CD14-positive monocyte (primary cell): Measurements from ENCODE around the gene PRM2. TPM values are rescaled to one million over a fixed set of nuclear protein-coding genes. Genes with fewer than 3 reads are reported as not detected.
A peak's percentile ranks its signal among the peaks of the same experiment; 100 is the strongest.

Source experiments
- DNase-seq, 3 donors: peaks; one replicate each; pipeline ENCODE4 v3.0.0-alpha.2; 2011 to 2022
- H2AFZ ChIP-seq: 2 replicates; pipeline ENCODE4 v1.6.0; 2012; ENCODE audit warnings: mild to moderate bottlenecking, low read depth, low read length, inconsistent platforms; ENCODE audit not compliant: insufficient read depth, poor library complexity, severe bottlenecking
- H3K27ac ChIP-seq, 2 donors: 1 replicate in 1 of 2; 2 replicates in 1 of 2; pipeline ENCODE4 v1.5.1; 2012 to 2013; ENCODE audit warnings: low read length in 2 of 2, control low read depth in 1 of 2, inconsistent platforms in 1 of 2, low read depth in 1 of 2, mild to moderate bottlenecking in 1 of 2
- H3K27me3 ChIP-seq, 2 donors: one replicate each; pipeline versions ENCODE4 v1.6.0 to v1.6.1; 2011 to 2013; ENCODE audit warnings: low read length in 2 of 2; ENCODE audit not compliant: control insufficient read depth in 2 of 2, insufficient read depth in 2 of 2
- H3K36me3 ChIP-seq, 2 donors: replicated peaks in 1 of 2; 1 replicate in 1 of 2; 2 replicates in 1 of 2; pipeline versions ENCODE4 v1.5.1 to v1.6.1; 2012 to 2013; ENCODE audit warnings: low read length in 2 of 2, control low read depth in 1 of 2, inconsistent platforms in 1 of 2, mild to moderate bottlenecking in 1 of 2; ENCODE audit not compliant: insufficient read depth in 2 of 2, control insufficient read depth in 1 of 2
- H3K4me1 ChIP-seq, 2 donors: 1 replicate in 1 of 2; 2 replicates in 1 of 2; pipeline versions ENCODE4 v1.5.1 to v1.6.1; 2012 to 2013; ENCODE audit warnings: low read length in 2 of 2, control low read depth in 1 of 2, inconsistent platforms in 1 of 2, mild to moderate bottlenecking in 1 of 2, moderate library complexity in 1 of 2; ENCODE audit not compliant: insufficient read depth in 2 of 2, control insufficient read depth in 1 of 2
- H3K4me2 ChIP-seq: replicated peaks from 2 replicates; pipeline ENCODE3; 2012; ENCODE audit warnings: low read length, moderate library complexity, mild to moderate bottlenecking; ENCODE audit not compliant: poor library complexity, severe bottlenecking; ENCODE audit errors: extremely low read depth
- H3K4me3 ChIP-seq, 3 experiments: fragments of 200-600 bp in 1 of 3; sonication (generic) in 1 of 3; replicated peaks in 1 of 3; 1 replicate in 2 of 3; 2 replicates in 1 of 3; pipeline ENCODE4 v1.5.1; 2011 to 2013; ENCODE audit warnings: low read length in 3 of 3, mild to moderate bottlenecking in 3 of 3, control low read depth in 2 of 3, low read depth in 2 of 3, inconsistent platforms in 1 of 3, moderate library complexity in 1 of 3
- H3K79me2 ChIP-seq: 2 replicates; pipeline ENCODE4 v1.6.0; 2012; ENCODE audit warnings: mild to moderate bottlenecking, control low read depth, inconsistent platforms, low read length, moderate library complexity; ENCODE audit not compliant: insufficient read depth
- H3K9ac ChIP-seq: 2 replicates; pipeline ENCODE4 v1.6.0; 2017; ENCODE audit warnings: low read length, mild to moderate bottlenecking; ENCODE audit not compliant: insufficient read depth, poor library complexity, severe bottlenecking
- H3K9me3 ChIP-seq, 2 donors: replicated peaks in 1 of 2; 1 replicate in 1 of 2; 2 replicates in 1 of 2; pipeline versions ENCODE4 v1.5.1 to v1.6.1; 2012 to 2013; ENCODE audit warnings: low read length in 2 of 2, control low read depth in 1 of 2; ENCODE audit not compliant: control insufficient read depth in 1 of 2, insufficient read depth in 1 of 2
- H4K20me1 ChIP-seq: 2 replicates; pipeline ENCODE4 v1.6.0; 2012; ENCODE audit warnings: mild to moderate bottlenecking, low read length, control low read depth, moderate library complexity; ENCODE audit not compliant: insufficient read depth
- H3K27ac Mint-ChIP-seq, 7 donors: one replicate each; pipeline ENCODE4 v1.8.0; 2020; ENCODE audit warnings: mild to moderate bottlenecking in 7 of 7, mixed read lengths in 7 of 7, moderate library complexity in 6 of 7, inconsistent platforms in 2 of 7
- H3K27me3 Mint-ChIP-seq, 3 donors: one replicate each; pipeline ENCODE4 v1.8.0; 2021 to 2022; ENCODE audit warnings: low read depth in 3 of 3, mild to moderate bottlenecking in 3 of 3, mixed read lengths in 3 of 3, moderate library complexity in 3 of 3, inconsistent platforms in 1 of 3
- H3K36me3 Mint-ChIP-seq, 2 donors: one replicate each; pipeline ENCODE4 v1.8.0; 2020; ENCODE audit warnings: mixed read lengths in 2 of 2, inconsistent platforms in 1 of 2, mild to moderate bottlenecking in 1 of 2
- H3K4me1 Mint-ChIP-seq: one replicate; pipeline ENCODE4 v1.8.0; 2020; ENCODE audit warnings: mild to moderate bottlenecking, mixed read lengths
- H3K4me3 Mint-ChIP-seq, 2 donors: one replicate each; pipeline ENCODE4 v1.8.0; 2020; ENCODE audit warnings: mild to moderate bottlenecking in 2 of 2, mixed read lengths in 2 of 2, moderate library complexity in 1 of 2
- H3K9me3 Mint-ChIP-seq, 7 donors: one replicate each; pipeline ENCODE4 v1.8.0; 2020 to 2022; ENCODE audit warnings: mixed read lengths in 7 of 7, mild to moderate bottlenecking in 6 of 7, moderate library complexity in 6 of 7, inconsistent platforms in 2 of 7
- WGBS: methylation state at CpG from one replicate; pipeline ENCODE4 v1.1.5; 2013; ENCODE audit warnings: missing lambda C conversion rate; ENCODE audit not compliant: insufficient coverage; 5-methylcytosine and 5-hydroxymethylcytosine counted together
- intact Hi-C, 2 donors: fragments of 100-400 bp; cut with micrococcal nuclease; formaldehyde crosslinking; loops; one replicate each; pipeline versions ENCODE4 v1.15.0 to v1.15.1; 2023
- polyA plus RNA-seq, 3 donors: library from polyadenylated mRNA; depleted of rRNA in 1 of 3; unstranded in 2 of 3; stranded (reverse) in 1 of 3; fragments of 300-500 nt in 2 of 3; fragments of >200 nt in 1 of 3; fragmentation: Illumina TruSeq in 2 of 3; gene quantifications; 1 replicate in 2 of 3; 2 replicates in 1 of 3; pipeline ENCODE4 v1.2.3, GENCODE V29; 2012 to 2021
- TF ChIP-seq, protein P1 (sequence below): fragments of 200-600 bp; IDR thresholded peaks from one replicate; pipeline ENCODE4 v1.8.0; 2022; ENCODE audit warnings: antibody characterized with exemption, mild to moderate bottlenecking

Gene PRM2
- polyA plus RNA-seq, 3 donors = not detected

DNA sequence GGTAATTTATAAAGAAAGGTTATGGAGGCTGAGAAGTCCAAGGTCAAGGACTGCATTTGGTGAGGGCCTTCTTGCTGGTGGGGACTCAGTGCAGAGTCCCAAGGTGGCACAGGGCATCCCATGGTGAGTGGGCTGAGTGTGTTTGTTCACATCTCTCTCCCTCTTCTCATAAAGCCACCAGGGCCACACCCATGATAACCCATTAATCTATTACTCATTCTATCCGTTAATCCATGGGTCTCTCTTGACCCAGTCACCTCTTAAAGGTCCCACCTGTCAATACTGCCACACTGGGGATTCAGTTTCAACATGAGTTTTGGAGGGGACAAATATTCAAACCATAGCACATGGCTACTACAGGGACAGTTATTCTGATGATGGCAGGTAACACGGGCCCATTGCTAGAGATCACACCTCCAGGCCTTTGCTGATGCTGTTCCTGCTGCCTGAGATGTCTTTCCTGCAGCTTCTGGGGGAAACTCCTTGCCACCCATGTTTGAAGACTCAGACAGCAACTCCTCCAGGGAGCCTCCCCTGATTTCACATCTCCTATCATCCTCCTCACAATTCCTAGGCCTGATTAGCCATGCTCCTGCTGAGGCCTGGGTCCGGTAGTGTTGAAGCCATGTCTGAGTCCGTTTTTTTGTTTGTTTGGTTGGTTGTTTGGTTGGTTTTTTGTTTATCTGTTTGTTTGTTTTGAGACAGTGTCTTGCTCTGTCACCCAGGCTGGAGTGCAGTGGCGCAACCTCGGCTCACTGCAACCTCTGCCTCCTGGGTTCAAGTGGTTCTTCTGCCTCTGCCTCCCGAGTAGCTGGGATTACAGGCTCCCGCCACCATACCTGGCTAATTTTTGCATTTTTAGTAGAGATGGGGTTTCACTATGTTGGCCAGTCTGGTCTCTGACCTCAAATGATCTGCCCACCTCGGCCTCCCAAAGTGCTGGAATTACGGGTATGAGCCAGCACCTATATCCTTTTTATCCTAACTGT, 36.3 kb downstream of the PRM2 start:
- peaks cover 2 to 7% (median 6%) of the 10 kb centered on the region in 3 donors for H3K27me3 Mint-ChIP-seq
- Histone ChIP-seq H3K9ac (no peak overlapping the region), H2AFZ (no peak overlapping the region), H3K79me2 (no peaks in the 10 kb centered on the region), H4K20me1 (no peaks in the 10 kb centered on the region), H3K36me3 (no peaks in the 10 kb centered on the region), H3K27me3 (no peaks in the 10 kb centered on the region), H3K4me1 (peaks cover 18 to 24% of the 10 kb centered on the region in 2 donors), H3K4me2 (no peak overlapping the region), H3K27ac (no peak overlapping the region), H3K4me3 (no peak overlapping the region), H3K9me3 (no peaks in the 10 kb centered on the region)
- no peaks in the 10 kb centered on the region for H3K36me3 Mint-ChIP-seq
- TF ChIP-seq, protein P1, sequence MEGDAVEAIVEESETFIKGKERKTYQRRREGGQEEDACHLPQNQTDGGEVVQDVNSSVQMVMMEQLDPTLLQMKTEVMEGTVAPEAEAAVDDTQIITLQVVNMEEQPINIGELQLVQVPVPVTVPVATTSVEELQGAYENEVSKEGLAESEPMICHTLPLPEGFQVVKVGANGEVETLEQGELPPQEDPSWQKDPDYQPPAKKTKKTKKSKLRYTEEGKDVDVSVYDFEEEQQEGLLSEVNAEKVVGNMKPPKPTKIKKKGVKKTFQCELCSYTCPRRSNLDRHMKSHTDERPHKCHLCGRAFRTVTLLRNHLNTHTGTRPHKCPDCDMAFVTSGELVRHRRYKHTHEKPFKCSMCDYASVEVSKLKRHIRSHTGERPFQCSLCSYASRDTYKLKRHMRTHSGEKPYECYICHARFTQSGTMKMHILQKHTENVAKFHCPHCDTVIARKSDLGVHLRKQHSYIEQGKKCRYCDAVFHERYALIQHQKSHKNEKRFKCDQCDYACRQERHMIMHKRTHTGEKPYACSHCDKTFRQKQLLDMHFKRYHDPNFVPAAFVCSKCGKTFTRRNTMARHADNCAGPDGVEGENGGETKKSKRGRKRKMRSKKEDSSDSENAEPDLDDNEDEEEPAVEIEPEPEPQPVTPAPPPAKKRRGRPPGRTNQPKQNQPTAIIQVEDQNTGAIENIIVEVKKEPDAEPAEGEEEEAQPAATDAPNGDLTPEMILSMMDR = no peak
- H3K9me3 Mint-ChIP-seq = no peaks in the 10 kb centered on the region
- WGBS = 84% methylated on average over 4 of the region's 10 CpGs
- peak overlapping the region in 2 of 7 donors; percentile 44 to 59 for H3K27ac Mint-ChIP-seq
- intact Hi-C loops = no loop called here
- peaks cover 23% of the 10 kb centered on the region for H3K4me1 Mint-ChIP-seq
- no peak for DNase-seq
- no peak overlapping the region for H3K4me3 Mint-ChIP-seq

- H3K4me1 Mint-ChIP-seq = peaks cover 34% of the 10 kb centered on the region
- Histone ChIP-seq H4K20me1 (no peaks in the 10 kb centered on the region), H2AFZ (no peak overlapping the region), H3K27ac (no peak overlapping the region), H3K4me3 (no peak overlapping the region), H3K36me3 (no peaks in the 10 kb centered on the region), H3K4me1 (peaks cover 29 to 33% of the 10 kb centered on the region in 2 donors), H3K9me3 (no peaks in the 10 kb centered on the region), H3K79me2 (no peaks in the 10 kb centered on the region), H3K4me2 (no peak overlapping the region), H3K9ac (no peak overlapping the region), H3K27me3 (no peaks in the 10 kb centered on the region)
- H3K4me3 Mint-ChIP-seq = no peak overlapping the region
- H3K27me3 Mint-ChIP-seq = peaks cover 0 to 7% (median 4%) of the 10 kb centered on the region in 3 donors
- H3K36me3 Mint-ChIP-seq = no peaks in the 10 kb centered on the region
- TF ChIP-seq, protein P1 = no peak
- DNase-seq = no peak
- peaks cover 0 to 3% (median 0%) of the 10 kb centered on the region in 7 donors for H3K9me3 Mint-ChIP-seq
- H3K27ac Mint-ChIP-seq = peak overlapping the region in 3 of 7 donors; percentile 15 to 49 (median 46)
- WGBS = 97% methylated on average over 6 of the region's 15 CpGs
- intact Hi-C loops = no loop called here
Measured at GRCh38 chr16:11238272-11239202, 37.7 kb downstream of the PRM2 start.
